IMR-90 (cell line): ENCODE data around the gene PDYN.

ENCODE experiments used
- CHD1 ChIP-seq: IDR thresholded peaks from 2 replicates; pipeline ENCODE4 v1.6.1; 2012; ENCODE audit warnings: low read depth, low read length, improper control_type of control experiment
- CTCF ChIP-seq: conservative IDR thresholded peaks from 2 replicates; pipeline ENCODE4 v1.5.1; 2012; ENCODE audit warnings: mild to moderate bottlenecking, low read depth, low read length, improper control_type of control experiment
- ELK1 ChIP-seq: fragments of 150-350 bp; IDR thresholded peaks from 2 replicates; pipeline ENCODE4 v1.6.1; 2016; ENCODE audit warnings: low read depth, mild to moderate bottlenecking, low read length, moderate library complexity, borderline replicate concordance
- RAD21 ChIP-seq: IDR thresholded peaks from 2 replicates; pipeline ENCODE4 v1.6.1; 2012; ENCODE audit warnings: low read length, improper control_type of control experiment
- RFX5 ChIP-seq: IDR thresholded peaks from 2 replicates; pipeline ENCODE4 v1.8.0; 2012; ENCODE audit warnings: low read depth, mild to moderate bottlenecking, low read length, moderate library complexity
- SMC3 ChIP-seq: fragments of 150-350 bp; IDR thresholded peaks from 2 replicates; pipeline ENCODE4 v1.6.1; 2016; ENCODE audit warnings: low read depth, mild to moderate bottlenecking, antibody characterized with exemption, low read length, moderate library complexity
- USF2 ChIP-seq: fragments of 150-350 bp; IDR thresholded peaks from 2 replicates; pipeline ENCODE4 v1.6.1; 2017; ENCODE audit warnings: mild to moderate bottlenecking, antibody characterized with exemption, low read length, low read depth

GRCh38 chr20:1934156-1934555 lies 59.7 kb downstream of the PDYN start:
- TF ChIP-seq SMC3 (no peak), RAD21 (no peak), CTCF (no peak), ELK1 (no peak), CHD1 (no peak), USF2 (no peak), RFX5 (no peak)
